ENCODE measurements around the gene PEDS1.

- no peak for TF ChIP-seq EZH2phosphoT487 (IDR thresholded peaks at IDR 0.05)
- peak; percentile 79 for TF ChIP-seq CTCF (IDR thresholded peaks at IDR 0.05)
These were observed 36.9 kb upstream of the PEDS1 start, which contains the start of gene CEBPB for GRCh38 chr20:50190251-50191064.
